ENCODE data around the gene TMCO6.

DNA sequence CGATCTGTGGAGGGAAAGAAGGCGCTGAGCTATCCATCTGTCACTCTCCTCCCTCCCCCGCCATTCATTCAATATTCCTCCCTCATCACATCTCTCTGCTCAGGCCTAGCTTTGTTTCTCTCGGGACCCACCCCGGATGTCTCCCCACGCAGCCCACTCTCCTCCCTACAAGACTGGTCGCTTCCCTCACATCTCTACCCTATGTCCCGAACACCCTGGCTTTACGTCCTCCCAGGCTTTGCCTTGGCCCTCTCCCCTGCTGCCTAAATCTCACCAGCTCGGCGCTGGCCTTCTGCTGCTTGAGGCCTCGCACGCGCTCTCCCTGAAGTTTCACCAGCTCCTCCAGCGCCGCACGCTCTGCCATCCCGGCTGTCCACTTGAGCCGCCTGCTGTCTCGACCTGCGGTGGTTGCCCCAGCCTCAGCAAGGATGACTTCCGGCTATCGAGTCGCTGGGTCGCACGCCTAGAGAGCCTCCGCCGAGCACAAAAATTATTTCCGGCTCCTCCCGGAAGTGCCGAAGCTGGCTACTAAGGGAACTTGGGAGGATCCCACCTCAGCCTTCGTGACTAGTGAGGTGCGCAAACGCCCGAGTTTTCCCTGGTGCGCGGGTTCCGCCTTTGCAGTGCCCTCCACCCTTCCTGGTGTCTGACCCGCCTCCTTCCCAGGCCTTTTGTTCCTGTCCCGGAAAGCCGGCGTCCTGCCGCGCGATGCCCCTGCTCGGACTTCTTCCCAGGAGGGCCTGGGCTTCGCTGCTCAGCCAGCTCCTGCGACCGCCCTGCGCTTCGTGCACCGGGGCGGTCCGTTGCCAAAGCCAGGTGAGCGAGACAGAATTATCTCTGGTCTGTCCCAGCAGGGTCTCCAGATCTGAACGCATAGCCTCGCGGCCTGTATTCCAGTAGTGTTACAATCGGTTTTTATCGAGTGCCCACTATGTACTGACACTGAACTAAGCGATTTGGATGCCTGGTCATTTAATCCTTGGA, 52.0 kb downstream of the TMCO6 start, which contains the start of the genes HARS1 and HARS2:
- TF ChIP-seq EZH2 (IDR thresholded peaks at IDR 0.05; ENCODE audit: insufficient read depth, poor library complexity, severe bottlenecking): no peak
- no peak for TF ChIP-seq EZH2phosphoT487 (IDR thresholded peaks at IDR 0.05; ENCODE audit: insufficient read depth, low read depth)

Measured in GM23248 (cell line).